SH-SY5Y (cell line): ENCODE measurements around the gene NAT16.

Source experiments
- GATA2 ChIP-seq: IDR thresholded peaks from 2 replicates; pipeline ENCODE4 v1.6.1; 2011; ENCODE audit warnings: mild to moderate bottlenecking, low read depth, low read length
- GATA3 ChIP-seq: IDR thresholded peaks from 2 replicates; pipeline ENCODE4 v1.6.1; 2011; ENCODE audit warnings: low read depth, mild to moderate bottlenecking, low read length, moderate library complexity

GRCh38 chr7:101140339-101140699 lies 39.8 kb downstream of the NAT16 start:
- no peak for TF ChIP-seq GATA2
- TF ChIP-seq GATA3, result no peak
